CD4-positive, alpha-beta T cell treated with Interleukin-17A for 4 hours (primary cell): ENCODE measurements around the gene NF1.
A peak's percentile ranks its signal among the peaks of the same experiment; 100 is the strongest.
"Not testable (repeated sequence)": the region's sequence is repeated elsewhere in the genome, so short reads cannot be mapped to it uniquely, and the experiment has no call there.

Source experiments
- DNase-seq: peaks from one replicate; pipeline ENCODE4 v3.0.0-alpha.2; 2020; ENCODE audit warnings: mixed read lengths

Gene NF1

GRCh38 chr17:31079731-31080130 lies 15.0 kb upstream of the NF1 start:
- DNase-seq: no peak

GRCh38 chr17:31085563-31085962 lies 9.2 kb upstream of the NF1 start:
- DNase-seq: no peak

DNA sequence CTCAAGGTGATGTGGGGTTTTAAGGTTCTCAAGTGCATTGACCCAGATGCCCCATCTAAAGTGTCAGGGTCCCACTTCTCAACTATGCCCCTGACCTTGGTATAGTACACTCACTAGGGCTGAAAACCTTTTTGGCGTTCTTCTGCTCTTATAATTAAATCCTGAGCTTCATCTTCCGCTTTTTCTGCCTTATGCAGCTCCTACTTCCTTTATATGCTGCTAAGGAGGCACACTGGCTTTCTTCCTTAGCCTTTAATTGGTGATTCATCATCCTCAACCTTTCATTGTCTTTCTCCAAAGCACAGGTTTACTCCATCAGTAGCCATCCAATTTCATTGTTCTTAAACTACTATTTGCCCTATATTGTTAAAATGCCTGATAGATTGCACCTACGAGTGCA lies 5.3 kb upstream of the NF1 start:
- no peak for DNase-seq

GRCh38 chr17:31090650-31091049 lies 4.1 kb upstream of the NF1 start:
- DNase-seq: not testable (repeated sequence)

GRCh38 chr17:31092475-31093064 lies 2.2 kb upstream of the NF1 start:
- DNase-seq: no peak

- no peak for DNase-seq
Measured at GRCh38 chr17:31093866-31094599, 744 bp upstream of the NF1 start.

- peak; percentile 48 for DNase-seq
Measured at GRCh38 chr17:31095236-31096105, 694 bp downstream of the NF1 start.

GRCh38 chr17:31096106-31096436 lies 1.3 kb downstream of the NF1 start:
- DNase-seq: no peak

GRCh38 chr17:31099016-31099415 lies 4.2 kb downstream of the NF1 start:
- DNase-seq: no peak

DNA sequence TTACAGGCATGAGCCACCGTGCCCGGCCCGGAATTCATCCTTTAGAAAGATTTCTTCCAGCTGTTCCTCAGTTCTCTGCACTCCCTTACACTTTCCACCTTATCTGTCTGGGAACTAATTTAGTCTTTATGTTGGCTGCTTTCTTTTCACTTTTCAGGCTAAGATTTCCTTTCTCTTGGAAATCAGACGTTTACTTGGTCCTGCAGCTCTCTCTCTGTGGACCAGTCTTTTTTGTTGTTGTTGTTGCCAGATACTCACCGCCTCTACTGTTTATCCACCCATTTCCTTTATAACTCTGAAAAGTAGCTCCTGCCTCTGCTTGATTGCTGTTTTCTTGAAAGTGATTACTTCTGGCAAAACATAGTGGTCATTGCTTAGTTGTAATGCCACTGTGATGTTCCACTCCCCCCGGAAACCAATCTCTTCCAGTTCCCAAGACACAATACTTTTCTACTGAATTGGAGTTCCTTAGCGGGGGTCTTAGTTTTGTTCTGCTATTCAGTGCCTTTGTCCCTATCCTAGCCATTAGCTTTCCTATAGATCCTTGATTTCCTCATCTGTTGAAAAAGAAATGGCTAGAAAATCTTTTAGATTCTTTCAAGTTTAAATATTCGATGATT lies 6.2 kb downstream of the NF1 start:
- DNase-seq: no peak

GRCh38 chr17:31101943-31102342 lies 7.2 kb downstream of the NF1 start:
- DNase-seq: no peak

- no peak for DNase-seq
Measured at GRCh38 chr17:31105991-31106390, 11.2 kb downstream of the NF1 start.

DNA sequence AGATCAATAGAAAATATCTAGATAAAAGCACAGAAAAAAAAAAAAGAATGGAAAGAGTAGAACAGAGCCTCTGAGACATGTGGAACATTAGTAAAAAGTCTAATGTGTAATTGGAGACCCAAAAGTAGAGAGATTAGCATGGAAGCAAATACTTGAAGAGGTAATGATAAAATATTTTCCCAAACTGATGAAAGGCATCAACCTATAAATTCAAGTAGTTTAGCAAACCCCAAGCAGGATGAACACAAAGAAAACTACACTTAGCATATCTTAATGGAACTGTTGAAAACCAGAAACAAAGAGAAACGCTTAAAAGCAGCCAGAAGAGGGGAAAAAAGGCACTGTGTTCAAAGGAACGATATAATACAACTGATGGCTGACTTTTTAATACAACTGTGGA lies 16.4 kb downstream of the NF1 start:
- no peak for DNase-seq

DNA sequence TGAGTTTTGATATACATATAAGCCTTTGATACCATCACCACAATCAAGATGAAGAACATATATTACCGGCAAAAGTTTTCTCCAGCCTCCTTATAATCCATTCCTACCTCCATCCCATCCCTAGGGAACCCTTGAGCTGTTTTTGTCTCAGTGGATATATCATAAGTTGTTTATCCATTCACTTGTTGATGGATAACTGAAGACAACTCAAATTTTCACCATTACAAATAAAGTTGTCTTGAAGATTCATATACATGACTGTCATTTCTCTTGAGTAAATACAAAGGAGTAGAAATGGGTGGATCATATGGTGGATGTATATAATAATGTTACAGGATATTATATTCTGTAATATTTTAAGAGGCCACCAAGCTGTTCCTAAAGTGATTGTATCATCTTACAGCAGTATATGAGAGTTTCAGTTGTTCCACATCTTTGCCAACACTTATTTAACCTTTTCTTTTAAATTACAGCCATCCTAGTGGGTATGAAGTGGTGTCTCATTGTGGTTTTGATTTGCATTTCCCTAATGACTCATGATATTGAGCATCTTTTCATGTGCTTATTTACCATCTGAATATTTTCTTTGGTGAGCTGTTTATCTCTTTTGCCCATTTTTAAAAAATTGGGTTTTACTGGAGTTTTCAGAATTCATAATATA lies 17.4 kb downstream of the NF1 start:
- DNase-seq: no peak

- not testable (repeated sequence) for DNase-seq
Measured at GRCh38 chr17:31113368-31113767, 18.6 kb downstream of the NF1 start.

DNA sequence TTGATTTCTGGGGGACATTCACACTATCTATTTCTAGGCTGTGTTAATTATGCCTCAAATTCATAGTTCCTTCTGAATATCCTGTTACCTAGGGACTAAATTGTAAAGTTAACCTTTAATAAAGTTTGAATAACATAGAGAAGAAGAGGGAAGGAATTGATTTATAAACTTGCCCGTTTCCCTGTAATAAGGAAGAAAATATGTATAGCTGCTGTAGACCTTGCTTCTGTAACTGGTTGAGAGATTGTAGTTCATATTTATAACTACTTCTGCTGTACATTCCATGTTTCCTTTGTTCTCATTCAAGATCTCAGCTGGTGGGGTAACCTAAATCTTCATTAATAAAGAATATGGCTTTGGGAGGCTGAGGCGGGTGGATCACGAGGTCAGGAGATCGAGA lies 19.2 kb downstream of the NF1 start:
- DNase-seq: no peak

DNA sequence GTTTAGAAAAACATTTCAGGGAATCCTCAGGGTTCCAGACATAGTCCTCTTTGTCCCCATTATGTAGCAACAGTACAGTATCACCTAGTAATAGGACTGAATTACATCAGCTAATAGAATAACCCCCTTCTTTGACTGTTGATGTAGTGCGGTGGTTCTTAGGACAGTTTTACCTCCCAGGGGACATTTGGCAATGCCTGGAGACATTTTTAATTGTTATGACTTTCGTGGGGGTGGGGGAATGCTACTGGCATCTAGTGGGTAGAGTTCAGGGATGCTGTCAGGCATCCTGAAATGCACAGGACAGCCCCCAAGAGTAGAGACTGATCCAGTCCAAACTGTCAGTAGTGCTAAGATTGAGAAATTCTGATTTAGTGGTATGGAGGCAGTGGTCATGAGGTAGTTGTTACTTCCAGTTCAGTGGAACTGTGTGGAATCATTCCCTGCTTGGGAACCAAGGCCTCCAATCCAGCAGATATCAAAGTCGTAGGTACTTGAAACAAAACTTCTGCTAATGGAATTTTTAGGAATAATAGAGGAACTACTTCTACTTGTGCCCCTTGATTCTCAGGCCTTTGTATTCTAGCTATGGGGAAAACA lies 20.3 kb downstream of the NF1 start:
- DNase-seq: no peak

- DNase-seq: no peak
Measured at GRCh38 chr17:31116167-31116566, 21.4 kb downstream of the NF1 start.

DNA sequence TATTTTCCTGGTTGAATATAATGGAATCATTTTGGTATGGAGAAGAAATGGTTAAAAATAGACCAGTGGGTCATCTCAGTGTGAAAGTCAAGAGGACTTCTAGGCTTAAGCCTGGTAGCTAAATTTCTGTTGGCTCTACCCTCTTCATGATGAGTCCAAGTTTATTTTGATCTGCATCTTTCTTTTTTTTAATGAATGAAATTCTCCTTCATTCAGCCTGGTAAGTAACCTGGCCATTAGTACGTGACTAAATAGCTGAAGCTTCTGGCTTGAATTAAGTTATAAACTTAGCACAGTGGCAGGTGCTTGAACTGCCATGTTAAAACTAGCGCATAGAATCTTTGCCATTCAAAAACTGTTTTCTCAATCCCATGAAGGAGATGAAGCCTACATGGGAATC lies 28.0 kb downstream of the NF1 start:
- DNase-seq: no peak

GRCh38 chr17:31126318-31126717 lies 31.5 kb downstream of the NF1 start:
- no peak for DNase-seq

DNA sequence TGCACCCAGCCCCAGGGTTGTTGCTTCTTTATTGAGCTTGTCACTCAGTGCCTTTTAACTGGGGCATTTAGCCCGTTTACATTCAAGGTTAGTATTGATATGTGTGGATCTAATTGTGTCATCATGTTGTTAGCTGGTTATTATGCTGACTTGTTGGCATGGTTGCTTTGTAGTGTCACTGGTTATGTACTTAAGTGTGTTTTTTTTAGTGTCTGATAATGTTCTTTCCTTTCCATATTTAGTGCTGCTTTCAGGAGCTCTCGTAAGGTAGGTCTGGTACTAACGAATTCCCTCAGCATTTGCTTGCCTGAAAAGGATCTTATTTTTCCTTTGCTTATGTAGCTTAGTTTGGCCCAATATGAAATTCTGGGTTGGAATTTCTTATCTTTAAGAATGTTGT lies 33.5 kb downstream of the NF1 start:
- DNase-seq: no peak
